ENCODE results near the gene FADS1.
A peak's percentile ranks its signal among the peaks of the same experiment; 100 is the strongest.

The FADS1 gene

GRCh38 chr11:61816736-61817455 lies at the start of gene FADS1:
Gene FADS1 (minus strand): TSS chr11:61817003. CDS start chr11:61816929, 74 bp downstream.
- TF ChIP-seq, protein P1, sequence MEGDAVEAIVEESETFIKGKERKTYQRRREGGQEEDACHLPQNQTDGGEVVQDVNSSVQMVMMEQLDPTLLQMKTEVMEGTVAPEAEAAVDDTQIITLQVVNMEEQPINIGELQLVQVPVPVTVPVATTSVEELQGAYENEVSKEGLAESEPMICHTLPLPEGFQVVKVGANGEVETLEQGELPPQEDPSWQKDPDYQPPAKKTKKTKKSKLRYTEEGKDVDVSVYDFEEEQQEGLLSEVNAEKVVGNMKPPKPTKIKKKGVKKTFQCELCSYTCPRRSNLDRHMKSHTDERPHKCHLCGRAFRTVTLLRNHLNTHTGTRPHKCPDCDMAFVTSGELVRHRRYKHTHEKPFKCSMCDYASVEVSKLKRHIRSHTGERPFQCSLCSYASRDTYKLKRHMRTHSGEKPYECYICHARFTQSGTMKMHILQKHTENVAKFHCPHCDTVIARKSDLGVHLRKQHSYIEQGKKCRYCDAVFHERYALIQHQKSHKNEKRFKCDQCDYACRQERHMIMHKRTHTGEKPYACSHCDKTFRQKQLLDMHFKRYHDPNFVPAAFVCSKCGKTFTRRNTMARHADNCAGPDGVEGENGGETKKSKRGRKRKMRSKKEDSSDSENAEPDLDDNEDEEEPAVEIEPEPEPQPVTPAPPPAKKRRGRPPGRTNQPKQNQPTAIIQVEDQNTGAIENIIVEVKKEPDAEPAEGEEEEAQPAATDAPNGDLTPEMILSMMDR (IDR thresholded peaks at IDR 0.05; ENCODE audit: low read depth, low read length) = peak; percentile 66
- TF ChIP-seq, protein P2, sequence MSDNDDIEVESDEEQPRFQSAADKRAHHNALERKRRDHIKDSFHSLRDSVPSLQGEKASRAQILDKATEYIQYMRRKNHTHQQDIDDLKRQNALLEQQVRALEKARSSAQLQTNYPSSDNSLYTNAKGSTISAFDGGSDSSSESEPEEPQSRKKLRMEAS (IDR thresholded peaks at IDR 0.05; ENCODE audit: low read depth, low read length) = peak; percentile 84
- TF ChIP-seq MYC (IDR thresholded peaks at IDR 0.05; ENCODE audit: low read depth, low read length) = peak; percentile 89
- TF ChIP-seq POLR2A (IDR thresholded peaks at IDR 0.05; ENCODE audit: extremely low read depth, insufficient read length) = peak; percentile 57
- H3K4me3 ChIP-seq (ENCODE audit: low read depth, low read length) = peak within 1 kb of the TSS; percentile 72
- peak; percentile 99 for DNase-seq (ENCODE audit: low read depth)

DNA sequence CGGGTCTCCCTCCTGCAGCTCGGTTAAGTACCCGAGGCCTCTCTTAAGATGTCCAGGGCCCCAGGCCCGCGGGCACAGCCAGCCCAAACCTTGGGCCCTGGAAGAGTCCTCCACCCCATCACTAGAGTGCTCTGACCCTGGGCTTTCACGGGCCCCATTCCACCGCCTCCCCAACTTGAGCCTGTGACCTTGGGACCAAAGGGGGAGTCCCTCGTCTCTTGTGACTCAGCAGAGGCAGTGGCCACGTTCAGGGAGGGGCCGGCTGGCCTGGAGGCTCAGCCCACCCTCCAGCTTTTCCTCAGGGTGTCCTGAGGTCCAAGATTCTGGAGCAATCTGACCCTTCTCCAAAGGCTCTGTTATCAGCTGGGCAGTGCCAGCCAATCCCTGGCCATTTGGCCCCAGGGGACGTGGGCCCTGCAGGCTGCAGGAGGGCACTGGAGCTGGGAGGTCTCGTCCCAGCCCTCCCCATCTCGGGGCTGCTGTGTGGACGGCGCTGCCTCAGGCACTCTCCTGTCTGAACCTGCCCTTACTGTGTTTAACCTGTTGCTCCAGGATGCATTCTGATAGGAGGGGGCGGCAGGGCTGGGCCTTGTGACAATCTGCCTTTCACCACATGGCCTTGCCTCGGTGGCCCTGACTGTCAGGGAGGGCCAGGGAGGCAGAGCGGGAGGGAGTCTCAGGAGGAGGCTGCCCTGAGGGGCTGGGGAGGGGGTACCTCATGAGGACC lies 49.6 kb upstream of the FADS1 start:
- TF ChIP-seq, protein P1 (IDR thresholded peaks at IDR 0.05; ENCODE audit: low read depth, low read length) = no peak
- TF ChIP-seq, protein P2 (IDR thresholded peaks at IDR 0.05; ENCODE audit: low read depth, low read length) = no peak
- TF ChIP-seq POLR2A (IDR thresholded peaks at IDR 0.05; ENCODE audit: extremely low read depth, insufficient read length) (no peak), MYC (IDR thresholded peaks at IDR 0.05; ENCODE audit: low read depth, low read length) (no peak)
- no peak overlapping the region for H3K4me3 ChIP-seq (ENCODE audit: low read depth, low read length)
- no peak for DNase-seq (ENCODE audit: low read depth)

- no peak overlapping the region for H3K4me3 ChIP-seq (ENCODE audit: low read depth, low read length)
- TF ChIP-seq, protein P1 (IDR thresholded peaks at IDR 0.05; ENCODE audit: low read depth, low read length) = no peak
- TF ChIP-seq POLR2A (IDR thresholded peaks at IDR 0.05; ENCODE audit: extremely low read depth, insufficient read length) (peak; percentile 11), MYC (IDR thresholded peaks at IDR 0.05; ENCODE audit: low read depth, low read length) (no peak)
- TF ChIP-seq, protein P2 (IDR thresholded peaks at IDR 0.05; ENCODE audit: low read depth, low read length) = no peak
- no peak for DNase-seq (ENCODE audit: low read depth)
Observed at GRCh38 chr11:61864814-61865775, 48.3 kb upstream of the FADS1 start.

GRCh38 chr11:61863548-61864081 lies 46.8 kb upstream of the FADS1 start:
- H3K4me3 ChIP-seq (ENCODE audit: low read depth, low read length) = no peak overlapping the region
- TF ChIP-seq, protein P2 (IDR thresholded peaks at IDR 0.05; ENCODE audit: low read depth, low read length) = no peak
- TF ChIP-seq POLR2A (IDR thresholded peaks at IDR 0.05; ENCODE audit: extremely low read depth, insufficient read length) (no peak), MYC (IDR thresholded peaks at IDR 0.05; ENCODE audit: low read depth, low read length) (no peak)
- TF ChIP-seq, protein P1 (IDR thresholded peaks at IDR 0.05; ENCODE audit: low read depth, low read length) = no peak
- DNase-seq (ENCODE audit: low read depth) = no peak
